Adipocyte (in vitro differentiated cells): ENCODE measurements around the gene PRPF40A.

Experiments used
- DNase-seq: peaks from one replicate; pipeline ENCODE4 v3.0.0-alpha.2; 2015; ENCODE audit warnings: low read depth
- H3K27me3 ChIP-seq: replicated peaks from 2 replicates; pipeline ENCODE4 v1.7.0; 2013; ENCODE audit warnings: mild to moderate bottlenecking, low read length, moderate library complexity; ENCODE audit not compliant: control insufficient read depth, insufficient read depth
- H3K36me3 ChIP-seq: 2 replicates; pipeline ENCODE4 v1.7.0; 2013; ENCODE audit warnings: low read length, mild to moderate bottlenecking, moderate library complexity; ENCODE audit not compliant: control insufficient read depth, insufficient read depth, severe bottlenecking
- H3K4me1 ChIP-seq: 2 replicates; pipeline ENCODE4 v1.7.0; 2013; ENCODE audit warnings: mild to moderate bottlenecking, low read length, moderate library complexity; ENCODE audit not compliant: control insufficient read depth, insufficient read depth
- H3K4me3 ChIP-seq: 2 replicates; pipeline ENCODE4 v1.7.0; 2013; ENCODE audit warnings: mild to moderate bottlenecking, low read length, moderate library complexity
- H3K9ac ChIP-seq: 2 replicates; pipeline ENCODE4 v1.7.0; 2013; ENCODE audit warnings: mild to moderate bottlenecking, low read length, moderate library complexity
- H3K9me3 ChIP-seq: 2 replicates; pipeline ENCODE4 v1.7.0; 2013; ENCODE audit warnings: mild to moderate bottlenecking, low read length, moderate library complexity; ENCODE audit not compliant: control insufficient read depth

Gene PRPF40A

GRCh38 chr2:152649997-152650396 is 67.3 kb downstream of the PRPF40A start:
- peaks cover 30% of the 10 kb centered on the region for H3K4me1 ChIP-seq
- no peaks in the 10 kb centered on the region for H3K27me3 ChIP-seq
- H3K9ac ChIP-seq = no peak overlapping the region
- peaks cover 55% of the 10 kb centered on the region for H3K36me3 ChIP-seq
- no peaks in the 10 kb centered on the region for H3K9me3 ChIP-seq
- no peak overlapping the region for H3K4me3 ChIP-seq
- DNase-seq = no peak

- Histone ChIP-seq H3K27me3 (no peaks in the 10 kb centered on the region), H3K9ac (no peak overlapping the region), H3K4me3 (peak overlapping the region; percentile 7), H3K36me3 (peaks cover 59% of the 10 kb centered on the region), H3K9me3 (no peaks in the 10 kb centered on the region), H3K4me1 (peaks cover 27% of the 10 kb centered on the region)
- peak; percentile 25 for DNase-seq
Observed at GRCh38 chr2:152648336-152648735, 68.9 kb downstream of the PRPF40A start.

GRCh38 chr2:152647552-152647951 is 69.7 kb downstream of the PRPF40A start:
- H3K4me1 ChIP-seq = peaks cover 27% of the 10 kb centered on the region

DNA sequence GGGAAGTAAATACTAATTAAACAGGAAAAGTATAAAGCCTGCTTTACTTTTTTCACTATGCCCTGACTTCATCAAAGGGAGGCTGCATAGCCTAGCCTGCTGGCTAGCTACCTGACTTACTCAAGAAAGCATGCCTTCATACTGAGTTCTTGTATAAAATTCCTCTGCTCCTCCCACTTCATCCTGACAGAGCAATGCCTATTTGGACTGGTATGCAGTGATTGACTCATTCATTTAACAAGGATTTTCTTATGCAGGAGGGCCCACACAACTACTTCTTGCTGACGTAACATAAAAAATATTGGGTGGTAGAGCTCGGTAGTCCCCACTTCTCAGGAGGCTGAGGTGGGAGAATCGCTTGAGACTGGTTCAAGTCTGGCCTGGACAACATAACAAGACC is 70.5 kb downstream of the PRPF40A start:
- no peak overlapping the region for H3K9ac ChIP-seq
- no peaks in the 10 kb centered on the region for H3K9me3 ChIP-seq
- peaks cover 27% of the 10 kb centered on the region for H3K4me1 ChIP-seq
- H3K36me3 ChIP-seq = peaks cover 54% of the 10 kb centered on the region
- no peaks in the 10 kb centered on the region for H3K27me3 ChIP-seq
- H3K4me3 ChIP-seq = no peak overlapping the region
- peak; percentile 86 for DNase-seq

More at GRCh38 chr2:152647552-152647951, 69.7 kb downstream of the PRPF40A start:
- Histone ChIP-seq H3K4me3 (peak overlapping the region; percentile 44), H3K9me3 (no peaks in the 10 kb centered on the region), H3K27me3 (no peaks in the 10 kb centered on the region), H3K36me3 (peaks cover 58% of the 10 kb centered on the region), H3K9ac (peak overlapping the region; percentile 33)
- peak; percentile 54 for DNase-seq

DNA sequence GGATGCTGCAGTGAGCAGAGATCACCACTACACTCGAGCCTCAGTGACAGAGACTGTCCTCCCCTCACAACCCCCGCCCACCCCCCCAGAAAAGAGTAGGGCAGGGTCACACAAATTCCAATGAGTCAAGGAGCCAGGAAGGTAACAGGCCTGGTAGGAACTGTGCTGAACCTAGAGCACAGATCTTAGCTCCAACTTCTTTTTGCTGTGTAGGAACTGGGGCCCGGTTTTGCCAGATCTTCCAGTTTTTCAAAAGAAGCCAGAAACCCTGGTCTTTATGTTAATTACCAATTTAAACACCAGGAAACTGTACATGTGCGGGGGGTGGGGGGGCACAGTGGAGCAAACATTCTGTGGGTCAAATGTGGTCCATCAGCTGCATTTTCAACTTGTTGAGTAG is 71.0 kb downstream of the PRPF40A start:
- Histone ChIP-seq H3K36me3 (peaks cover 57% of the 10 kb centered on the region), H3K9ac (no peak overlapping the region), H3K4me1 (peaks cover 27% of the 10 kb centered on the region), H3K27me3 (no peaks in the 10 kb centered on the region), H3K9me3 (no peaks in the 10 kb centered on the region), H3K4me3 (no peak overlapping the region)
- no peak for DNase-seq

DNA sequence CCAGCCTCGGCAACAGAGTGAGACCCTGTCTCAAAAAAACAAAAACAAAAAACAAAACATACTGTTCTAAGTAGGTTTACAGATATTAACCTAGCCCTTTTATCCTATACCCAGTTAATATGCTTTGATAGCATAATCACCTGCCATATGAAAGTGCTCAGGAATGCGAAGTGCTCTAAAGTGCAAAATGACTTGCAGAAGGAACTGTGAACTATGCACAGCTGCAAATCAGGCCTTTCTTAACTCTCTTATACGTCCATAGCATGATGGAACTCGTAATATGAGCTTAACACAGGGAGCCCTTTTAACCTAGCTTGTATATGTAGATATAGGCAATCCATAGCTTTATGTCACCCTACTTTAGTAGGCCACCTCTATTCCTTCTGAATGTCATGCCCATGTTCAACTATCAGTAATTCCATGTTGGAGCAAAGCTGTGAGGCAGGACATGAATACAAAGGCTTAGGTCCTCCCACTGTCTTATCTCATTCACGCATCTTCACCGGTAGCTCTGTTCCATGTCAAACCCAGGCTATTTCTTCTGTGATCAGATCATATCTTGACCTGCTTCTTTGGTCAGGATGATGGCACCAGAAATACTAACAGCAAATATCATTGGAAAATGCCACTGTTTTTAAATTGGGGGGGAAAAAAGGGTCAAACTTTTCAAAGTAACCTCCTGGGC is 72.9 kb downstream of the PRPF40A start:
- Histone ChIP-seq H3K4me1 (peaks cover 27% of the 10 kb centered on the region), H3K9me3 (no peaks in the 10 kb centered on the region), H3K4me3 (no peak overlapping the region), H3K36me3 (peaks cover 66% of the 10 kb centered on the region), H3K27me3 (no peaks in the 10 kb centered on the region), H3K9ac (no peak overlapping the region)
- no peak for DNase-seq

GRCh38 chr2:152638590-152638989 is 78.7 kb downstream of the PRPF40A start:
- Histone ChIP-seq H3K36me3 (peaks cover 58% of the 10 kb centered on the region), H3K9ac (no peak overlapping the region), H3K4me3 (no peak overlapping the region), H3K9me3 (no peaks in the 10 kb centered on the region), H3K4me1 (no peaks in the 10 kb centered on the region), H3K27me3 (no peaks in the 10 kb centered on the region)
- DNase-seq = no peak

DNA sequence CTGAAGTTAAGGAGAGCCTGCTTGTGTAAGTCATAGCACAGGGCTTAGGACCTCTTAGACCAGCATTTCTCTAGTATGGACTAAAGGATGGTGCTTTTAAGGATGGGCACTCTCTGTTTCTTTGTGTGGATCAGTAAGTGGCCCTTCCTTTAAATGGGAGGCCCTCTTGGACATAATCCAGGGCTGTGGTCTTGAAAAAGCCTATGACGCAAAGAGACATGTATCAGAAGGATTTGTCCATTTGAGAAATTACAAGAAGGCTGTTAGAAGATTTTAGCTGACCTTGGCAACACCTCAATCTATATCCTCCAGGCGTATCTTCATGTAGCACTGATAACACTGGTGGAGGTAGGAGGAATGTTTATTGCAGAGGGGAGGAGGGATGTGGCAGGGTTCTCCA is 79.2 kb downstream of the PRPF40A start:
- Histone ChIP-seq H3K36me3 (peaks cover 57% of the 10 kb centered on the region), H3K27me3 (no peaks in the 10 kb centered on the region), H3K4me3 (no peak overlapping the region), H3K4me1 (no peaks in the 10 kb centered on the region), H3K9me3 (no peaks in the 10 kb centered on the region), H3K9ac (no peak overlapping the region)
- no peak for DNase-seq

- no peak for DNase-seq
- Histone ChIP-seq H3K4me1 (no peaks in the 10 kb centered on the region), H3K9ac (no peak overlapping the region), H3K36me3 (peaks cover 54% of the 10 kb centered on the region), H3K27me3 (no peaks in the 10 kb centered on the region), H3K4me3 (no peak overlapping the region), H3K9me3 (no peaks in the 10 kb centered on the region)
Observed at GRCh38 chr2:152637251-152637650, 80.0 kb downstream of the PRPF40A start.

- Histone ChIP-seq H3K27me3 (no peaks in the 10 kb centered on the region), H3K36me3 (peaks cover 52% of the 10 kb centered on the region), H3K9me3 (no peaks in the 10 kb centered on the region), H3K4me1 (no peaks in the 10 kb centered on the region), H3K4me3 (no peak overlapping the region), H3K9ac (no peak overlapping the region)
- peak; percentile 75 for DNase-seq
Observed at GRCh38 chr2:152635635-152636298, 81.5 kb downstream of the PRPF40A start.

DNA sequence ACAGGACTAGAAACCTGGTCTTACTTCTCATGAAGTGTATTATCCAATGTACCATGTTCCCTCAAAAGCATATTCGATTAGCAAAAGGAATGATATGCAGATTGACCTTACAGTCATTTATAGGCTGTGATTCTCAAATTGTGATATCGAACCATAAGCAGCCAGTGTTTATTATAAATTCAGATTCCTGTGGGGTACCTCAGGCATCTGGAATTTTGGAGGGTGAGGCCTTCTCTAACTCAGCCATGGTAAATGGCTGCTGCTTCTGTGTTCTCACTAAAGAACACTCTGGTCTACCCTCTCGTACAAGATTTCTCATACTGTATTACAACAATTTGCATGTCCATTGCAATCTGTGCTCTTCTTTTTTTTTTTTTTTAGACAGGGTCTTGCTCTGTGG is 84.5 kb downstream of the PRPF40A start:
- H3K27me3 ChIP-seq = no peaks in the 10 kb centered on the region
- no peak for DNase-seq
- peaks cover 1% of the 10 kb centered on the region for H3K4me1 ChIP-seq
- H3K9me3 ChIP-seq = no peaks in the 10 kb centered on the region
- no peak overlapping the region for H3K9ac ChIP-seq
- no peak overlapping the region for H3K4me3 ChIP-seq
- H3K36me3 ChIP-seq = peaks cover 31% of the 10 kb centered on the region
